NB4 (cell line): ENCODE measurements around the gene MCF2L.

Experiments
- MYC ChIP-seq: IDR thresholded peaks from 2 replicates; pipeline ENCODE4 v1.6.1; 2011; ENCODE audit warnings: low read depth, low read length
- POLR2A ChIP-seq: IDR thresholded peaks from 2 replicates; pipeline ENCODE4 v1.6.1; 2011; ENCODE audit warnings: mild to moderate bottlenecking; ENCODE audit not compliant: insufficient read length; ENCODE audit errors: extremely low read depth
- TF ChIP-seq, protein P1 (sequence below): IDR thresholded peaks from one replicate; pipeline ENCODE4 v1.5.1; 2012; ENCODE audit warnings: low read depth, low read length
- TF ChIP-seq, protein P2 (sequence below): IDR thresholded peaks from 2 replicates; pipeline ENCODE4 v1.6.1; 2011; ENCODE audit warnings: low read depth, low read length

DNA sequence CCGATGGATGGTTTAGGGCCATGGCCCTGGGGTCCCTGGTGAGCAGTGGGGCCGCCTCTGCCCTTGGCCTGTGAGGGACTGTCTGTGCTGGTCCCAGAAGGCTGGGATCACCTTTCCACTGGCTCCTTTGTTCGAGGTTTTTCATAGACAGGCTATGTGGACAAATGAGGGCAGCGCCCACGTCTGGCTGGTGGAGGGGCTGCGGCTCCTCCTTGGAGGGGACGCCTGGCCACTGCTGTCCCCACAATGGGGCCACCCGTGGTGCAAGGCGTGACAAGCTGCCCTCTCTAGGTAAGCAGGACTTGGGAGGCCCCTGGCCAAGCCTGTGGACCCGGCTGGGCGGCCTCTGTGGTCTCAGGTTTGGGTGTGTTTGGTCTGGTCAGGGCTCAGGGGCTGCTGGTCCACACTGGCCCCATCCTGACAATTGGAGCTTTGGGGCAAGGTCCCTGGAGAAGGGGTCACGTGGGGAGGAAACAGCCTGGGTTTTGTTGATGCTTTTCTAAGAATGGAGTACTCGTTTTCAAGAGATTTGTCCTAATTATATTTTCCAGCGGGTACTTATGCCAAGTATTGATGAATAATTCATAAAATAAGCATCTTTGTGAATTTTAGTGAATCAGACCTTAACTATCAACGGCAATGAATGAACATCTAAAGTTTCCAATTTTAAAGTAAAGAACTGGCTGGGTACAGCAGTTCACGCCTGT is 33.3 kb downstream of the MCF2L start:
- TF ChIP-seq, protein P1, sequence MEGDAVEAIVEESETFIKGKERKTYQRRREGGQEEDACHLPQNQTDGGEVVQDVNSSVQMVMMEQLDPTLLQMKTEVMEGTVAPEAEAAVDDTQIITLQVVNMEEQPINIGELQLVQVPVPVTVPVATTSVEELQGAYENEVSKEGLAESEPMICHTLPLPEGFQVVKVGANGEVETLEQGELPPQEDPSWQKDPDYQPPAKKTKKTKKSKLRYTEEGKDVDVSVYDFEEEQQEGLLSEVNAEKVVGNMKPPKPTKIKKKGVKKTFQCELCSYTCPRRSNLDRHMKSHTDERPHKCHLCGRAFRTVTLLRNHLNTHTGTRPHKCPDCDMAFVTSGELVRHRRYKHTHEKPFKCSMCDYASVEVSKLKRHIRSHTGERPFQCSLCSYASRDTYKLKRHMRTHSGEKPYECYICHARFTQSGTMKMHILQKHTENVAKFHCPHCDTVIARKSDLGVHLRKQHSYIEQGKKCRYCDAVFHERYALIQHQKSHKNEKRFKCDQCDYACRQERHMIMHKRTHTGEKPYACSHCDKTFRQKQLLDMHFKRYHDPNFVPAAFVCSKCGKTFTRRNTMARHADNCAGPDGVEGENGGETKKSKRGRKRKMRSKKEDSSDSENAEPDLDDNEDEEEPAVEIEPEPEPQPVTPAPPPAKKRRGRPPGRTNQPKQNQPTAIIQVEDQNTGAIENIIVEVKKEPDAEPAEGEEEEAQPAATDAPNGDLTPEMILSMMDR = peak; percentile 14
- no peak for TF ChIP-seq POLR2A
- TF ChIP-seq, protein P2, sequence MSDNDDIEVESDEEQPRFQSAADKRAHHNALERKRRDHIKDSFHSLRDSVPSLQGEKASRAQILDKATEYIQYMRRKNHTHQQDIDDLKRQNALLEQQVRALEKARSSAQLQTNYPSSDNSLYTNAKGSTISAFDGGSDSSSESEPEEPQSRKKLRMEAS = no peak
- no peak for TF ChIP-seq MYC
